DOHH2 (cell line): ENCODE results near the gene SAMD7.
A peak's percentile ranks its signal among the peaks of the same experiment; 100 is the strongest.

Experiments
- H3F3A ChIP-seq: fragments of 200-600 bp; sonication (generic), shearing (Covaris generic); 2 replicates; pipeline ENCODE4 v1.6.0; 2016; ENCODE audit warnings: antibody characterized with exemption, mild to moderate bottlenecking; ENCODE audit not compliant: control insufficient read depth, insufficient read depth
- H3K27ac ChIP-seq: fragments of 200-600 bp; sonication (generic); 2 replicates; pipeline ENCODE4 v1.5.1; 2014; ENCODE audit warnings: low read depth, mild to moderate bottlenecking, low read length, moderate library complexity
- H3K27me3 ChIP-seq: fragments of 200-600 bp; sonication (generic); 2 replicates; pipeline ENCODE4 v1.6.1; 2014; ENCODE audit warnings: mild to moderate bottlenecking, low read length, mixed read lengths; ENCODE audit not compliant: control insufficient read depth
- H3K36me3 ChIP-seq: fragments of 200-600 bp; sonication (generic); 2 replicates; pipeline ENCODE4 v1.6.1; 2014; ENCODE audit warnings: mild to moderate bottlenecking, low read length, moderate library complexity, mixed read lengths; ENCODE audit not compliant: control insufficient read depth
- H3K4me1 ChIP-seq: fragments of 200-600 bp; sonication (generic); 2 replicates; pipeline ENCODE4 v1.6.1; 2014; ENCODE audit warnings: mild to moderate bottlenecking, low read length, mixed read lengths; ENCODE audit not compliant: control insufficient read depth
- H3K4me2 ChIP-seq: fragments of 200-600 bp; sonication (generic); 2 replicates; pipeline ENCODE4 v1.6.0; 2014; ENCODE audit warnings: mild to moderate bottlenecking, low read length, moderate library complexity
- H3K4me3 ChIP-seq: fragments of 200-600 bp; sonication (generic); 2 replicates; pipeline ENCODE4 v1.5.1; 2014; ENCODE audit warnings: mild to moderate bottlenecking, low read length, mixed read lengths
- H3K79me2 ChIP-seq: fragments of 200-600 bp; sonication (generic); 2 replicates; pipeline ENCODE4 v1.6.1; 2014; ENCODE audit warnings: mild to moderate bottlenecking, low read length, mixed read lengths; ENCODE audit not compliant: control insufficient read depth
- H3K9me2 ChIP-seq: fragments of 200-600 bp; sonication (generic); replicated peaks from 2 replicates; pipeline ENCODE4 v1.6.1; 2014; ENCODE audit warnings: mild to moderate bottlenecking, low read length, mixed read lengths; ENCODE audit not compliant: control insufficient read depth
- H3K9me3 ChIP-seq: fragments of 200-600 bp; sonication (generic); 2 replicates; pipeline ENCODE4 v1.6.1; 2014; ENCODE audit warnings: antibody characterized with exemption, low read length, mixed read lengths; ENCODE audit not compliant: control insufficient read depth, insufficient read depth
- H4K20me1 ChIP-seq: fragments of 200-600 bp; sonication (generic); 2 replicates; pipeline ENCODE4 v1.6.0; 2014; ENCODE audit warnings: low read depth, mild to moderate bottlenecking, antibody characterized with exemption, low read length, moderate library complexity; ENCODE audit not compliant: control insufficient read depth, insufficient read depth
- CTCF ChIP-seq: fragments of 200-600 bp; sonication (generic); IDR thresholded peaks from one replicate; pipeline ENCODE4 v1.5.1; 2014; ENCODE audit warnings: antibody characterized with exemption, mild to moderate bottlenecking, low read depth, low read length; ENCODE audit not compliant: poor library complexity, severe bottlenecking
- EZH2phosphoT487 ChIP-seq: fragments of 200-600 bp; sonication (generic); IDR thresholded peaks from 2 replicates; pipeline ENCODE4 v1.6.1; 2017; ENCODE audit warnings: borderline replicate concordance, mild to moderate bottlenecking, antibody characterized with exemption, low read length, moderate library complexity, mixed read lengths

Gene SAMD7

GRCh38 chr3:169966428-169966950 is 55.1 kb downstream of the SAMD7 start, which contains the start of gene SEC62:
TSS of gene SEC62 (plus strand) at chr3:169966807. CDS start at chr3:169966823, 16 bp downstream.
- Histone ChIP-seq H3K4me2 (peak within 1 kb of the TSS; percentile 97), H3K9me2 (no peaks in the 10 kb centered on the region), H4K20me1 (no peaks in the 10 kb centered on the region; the same call in 1 of the 2 replicates), H3K36me3 (peaks cover 60% of the 10 kb centered on the region), H3K27me3 (no peaks in the 10 kb centered on the region), H3K4me1 (peaks cover 81% of the 10 kb centered on the region), H3K9me3 (peaks cover 9% of the 10 kb centered on the region; the same call in 1 of the 2 replicates), H3K79me2 (peaks cover 95% of the 10 kb centered on the region), H3F3A (peaks cover 17% of the 10 kb centered on the region), H3K27ac (peak within 1 kb of the TSS; percentile 96), H3K4me3 (peak within 1 kb of the TSS; percentile 85)
- TF ChIP-seq EZH2phosphoT487 (no peak), CTCF (peak; percentile 57)

- peaks cover 81% of the 10 kb centered on the region for H3K4me1 ChIP-seq
- H3K4me3 ChIP-seq: peak overlapping the region; percentile 85
- no peak for TF ChIP-seq EZH2phosphoT487
- no peak for TF ChIP-seq CTCF
- peak overlapping the region; percentile 97 for H3K4me2 ChIP-seq
- peaks cover 5% of the 10 kb centered on the region; the same call in 1 of the 2 replicates for H4K20me1 ChIP-seq
- H3K27me3 ChIP-seq: no peaks in the 10 kb centered on the region
- no peaks in the 10 kb centered on the region for H3K9me2 ChIP-seq
- peaks cover 64% of the 10 kb centered on the region for H3K36me3 ChIP-seq
- H3K79me2 ChIP-seq: peaks cover 97% of the 10 kb centered on the region
- H3K27ac ChIP-seq: peak overlapping the region; percentile 96
- H3K9me3 ChIP-seq: peaks cover 9% of the 10 kb centered on the region; the same call in 1 of the 2 replicates
- H3F3A ChIP-seq: peaks cover 16% of the 10 kb centered on the region
Observed at GRCh38 chr3:169966951-169967915, 55.9 kb downstream of the SAMD7 start.

- peaks cover 9% of the 10 kb centered on the region; the same call in 1 of the 2 replicates for H3K9me3 ChIP-seq
- no peaks in the 10 kb centered on the region for H3K9me2 ChIP-seq
- peaks cover 79% of the 10 kb centered on the region for H3K4me1 ChIP-seq
- TF ChIP-seq EZH2phosphoT487 (no peak), CTCF (no peak)
- peak overlapping the region; percentile 97 for H3K4me2 ChIP-seq
- H3K4me3 ChIP-seq: peak overlapping the region; percentile 85
- peaks cover 6% of the 10 kb centered on the region; the same call in 1 of the 2 replicates for H4K20me1 ChIP-seq
- H3K27me3 ChIP-seq: no peaks in the 10 kb centered on the region
- peaks cover 12% of the 10 kb centered on the region for H3F3A ChIP-seq
- H3K36me3 ChIP-seq: peaks cover 70% of the 10 kb centered on the region
- H3K27ac ChIP-seq: peak overlapping the region; percentile 96
- H3K79me2 ChIP-seq: peaks cover 99% of the 10 kb centered on the region
Observed at GRCh38 chr3:169968224-169968885, 57.0 kb downstream of the SAMD7 start.
